Mesothelial cell of epicardium (in vitro differentiated cells): ENCODE data around the gene PGRMC1. TPM values are rescaled to one million over a fixed set of nuclear protein-coding genes. Genes with fewer than 3 reads are reported as not detected.
"Not testable (repeated sequence)": the region's sequence is repeated elsewhere in the genome, so short reads cannot be mapped to it uniquely, and the experiment has no call there.

ENCODE experiments used
- DNase-seq, 2 experiments: peaks; one replicate each; pipeline ENCODE4 v3.0.0; 2021; ENCODE audit warnings: low spot score in 2 of 2; ENCODE audit not compliant: unreplicated experiment in 2 of 2
- H3K27ac Mint-ChIP-seq: 2 replicates; pipeline ENCODE4 v1.8.0; 2021; ENCODE audit warnings: mixed read lengths
- H3K27me3 Mint-ChIP-seq: 2 replicates; pipeline ENCODE4 v1.8.0; 2021; ENCODE audit warnings: low read depth, mixed read lengths
- H3K36me3 Mint-ChIP-seq: 2 replicates; pipeline ENCODE4 v1.8.0; 2021; ENCODE audit warnings: mixed read lengths
- H3K4me1 Mint-ChIP-seq: 2 replicates; pipeline ENCODE4 v1.8.0; 2021; ENCODE audit warnings: mixed read lengths
- H3K4me3 Mint-ChIP-seq: 2 replicates; pipeline ENCODE4 v1.8.0; 2021; ENCODE audit warnings: mild to moderate bottlenecking, moderate library complexity, mixed read lengths
- H3K9me3 Mint-ChIP-seq: 2 replicates; pipeline ENCODE4 v1.8.0; 2021; ENCODE audit warnings: mixed read lengths
- total RNA-seq: library from RNA; stranded (reverse); gene quantifications from 3 replicates; pipeline ENCODE4 v1.2.1, GENCODE V29; 2021
- TF ChIP-seq, protein P1 (sequence below): fragments of 200-600 bp; sonication (generic); IDR thresholded peaks from one replicate; pipeline ENCODE4 v1.5.0; 2021; ENCODE audit warnings: antibody characterized with exemption; ENCODE audit not compliant: unreplicated experiment

Gene PGRMC1
- total RNA-seq, 1 donor from 2014 or later, result 137 TPM

DNA sequence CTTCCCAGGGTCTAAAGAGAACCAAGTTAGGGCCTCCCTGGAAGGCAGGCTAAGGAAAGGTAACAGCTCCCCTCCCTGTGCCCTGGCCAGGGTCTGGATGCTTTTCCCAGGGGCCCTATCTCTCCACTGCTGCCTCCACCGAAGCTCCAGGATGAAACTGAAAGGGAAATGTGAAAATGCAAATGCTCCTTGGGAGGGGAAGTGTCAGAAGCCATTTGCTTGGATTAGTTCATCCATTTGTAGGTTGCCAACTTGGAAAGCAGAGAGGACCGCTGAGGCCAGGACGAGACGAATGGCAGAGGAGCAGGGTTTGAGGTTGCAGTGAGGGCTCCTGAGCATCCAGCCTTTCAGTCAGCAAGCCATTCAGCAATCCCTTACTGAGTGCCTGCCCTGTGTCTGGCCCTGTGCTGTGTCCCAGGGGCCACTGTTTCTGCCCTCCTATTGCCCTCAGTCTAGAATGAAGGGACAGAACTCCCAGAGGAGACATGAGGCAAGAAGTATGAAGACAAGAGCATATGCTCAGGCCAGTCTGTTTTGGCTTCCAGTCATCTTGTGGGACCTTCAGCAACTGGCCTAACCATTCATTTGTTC is 45.9 kb upstream of the PGRMC1 start:
- H3K9me3 Mint-ChIP-seq, result peaks cover 25% of the 10 kb centered on the region

DNA sequence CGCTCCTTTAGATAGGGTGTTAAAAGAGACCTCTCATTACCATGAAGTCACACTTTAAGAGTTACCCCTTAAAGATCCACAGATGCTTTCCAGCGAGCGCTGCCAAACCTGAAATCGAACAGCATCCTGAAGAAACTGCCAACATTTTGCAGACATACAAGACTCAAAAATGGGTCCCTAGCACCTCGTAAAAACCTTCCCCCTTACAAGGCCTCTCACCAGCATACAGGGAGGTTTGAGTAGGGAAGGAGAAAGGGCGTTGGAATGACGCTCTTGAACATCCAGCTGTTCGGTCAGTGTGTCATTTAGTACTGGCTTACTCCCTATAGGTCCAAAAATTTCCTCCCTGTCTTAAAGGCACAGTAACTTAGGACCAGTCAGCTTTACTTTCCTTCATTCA is 45.3 kb upstream of the PGRMC1 start:
- TF ChIP-seq, protein P1, sequence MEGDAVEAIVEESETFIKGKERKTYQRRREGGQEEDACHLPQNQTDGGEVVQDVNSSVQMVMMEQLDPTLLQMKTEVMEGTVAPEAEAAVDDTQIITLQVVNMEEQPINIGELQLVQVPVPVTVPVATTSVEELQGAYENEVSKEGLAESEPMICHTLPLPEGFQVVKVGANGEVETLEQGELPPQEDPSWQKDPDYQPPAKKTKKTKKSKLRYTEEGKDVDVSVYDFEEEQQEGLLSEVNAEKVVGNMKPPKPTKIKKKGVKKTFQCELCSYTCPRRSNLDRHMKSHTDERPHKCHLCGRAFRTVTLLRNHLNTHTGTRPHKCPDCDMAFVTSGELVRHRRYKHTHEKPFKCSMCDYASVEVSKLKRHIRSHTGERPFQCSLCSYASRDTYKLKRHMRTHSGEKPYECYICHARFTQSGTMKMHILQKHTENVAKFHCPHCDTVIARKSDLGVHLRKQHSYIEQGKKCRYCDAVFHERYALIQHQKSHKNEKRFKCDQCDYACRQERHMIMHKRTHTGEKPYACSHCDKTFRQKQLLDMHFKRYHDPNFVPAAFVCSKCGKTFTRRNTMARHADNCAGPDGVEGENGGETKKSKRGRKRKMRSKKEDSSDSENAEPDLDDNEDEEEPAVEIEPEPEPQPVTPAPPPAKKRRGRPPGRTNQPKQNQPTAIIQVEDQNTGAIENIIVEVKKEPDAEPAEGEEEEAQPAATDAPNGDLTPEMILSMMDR, result no peak
- H3K4me1 Mint-ChIP-seq, result peaks cover 4% of the 10 kb centered on the region
- H3K27ac Mint-ChIP-seq, result no peak overlapping the region
- no peak overlapping the region for H3K4me3 Mint-ChIP-seq
- H3K27me3 Mint-ChIP-seq, result no peaks in the 10 kb centered on the region
- H3K9me3 Mint-ChIP-seq, result peaks cover 22% of the 10 kb centered on the region
- DNase-seq, result no peak
- H3K36me3 Mint-ChIP-seq, result no peaks in the 10 kb centered on the region

More for the DNA sequence above, 45.9 kb upstream of the PGRMC1 start:
- H3K27ac Mint-ChIP-seq, result no peak overlapping the region
- TF ChIP-seq, protein P1, result no peak
- H3K4me3 Mint-ChIP-seq, result no peak overlapping the region
- H3K36me3 Mint-ChIP-seq, result no peaks in the 10 kb centered on the region
- peaks cover 4% of the 10 kb centered on the region for H3K4me1 Mint-ChIP-seq
- no peak for DNase-seq
- no peaks in the 10 kb centered on the region for H3K27me3 Mint-ChIP-seq

DNA sequence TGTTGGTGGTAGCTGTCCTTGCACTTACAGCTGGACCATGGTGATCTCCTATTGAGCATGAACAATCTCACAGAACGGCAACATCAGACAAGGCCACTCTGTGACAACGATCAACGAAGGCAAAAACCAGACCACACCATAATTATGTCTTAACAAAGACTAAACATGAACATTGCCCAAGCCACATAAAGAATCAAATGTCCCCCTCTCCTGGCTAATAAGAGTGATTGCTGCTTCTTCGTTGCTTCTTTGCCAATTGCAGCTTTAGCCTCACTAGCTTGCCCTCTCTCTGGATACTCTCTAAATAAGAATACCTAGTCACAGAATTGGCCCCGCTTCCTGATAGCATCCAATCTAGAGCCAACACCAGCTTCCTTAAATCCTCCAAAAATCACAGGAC is 41.5 kb upstream of the PGRMC1 start:
- TF ChIP-seq, protein P1, result no peak
- H3K4me1 Mint-ChIP-seq, result no peaks in the 10 kb centered on the region
- no peak for DNase-seq
- no peaks in the 10 kb centered on the region for H3K36me3 Mint-ChIP-seq
- H3K4me3 Mint-ChIP-seq, result no peak overlapping the region
- H3K27me3 Mint-ChIP-seq, result no peaks in the 10 kb centered on the region
- no peak overlapping the region for H3K27ac Mint-ChIP-seq
- peaks cover 29% of the 10 kb centered on the region for H3K9me3 Mint-ChIP-seq

DNA sequence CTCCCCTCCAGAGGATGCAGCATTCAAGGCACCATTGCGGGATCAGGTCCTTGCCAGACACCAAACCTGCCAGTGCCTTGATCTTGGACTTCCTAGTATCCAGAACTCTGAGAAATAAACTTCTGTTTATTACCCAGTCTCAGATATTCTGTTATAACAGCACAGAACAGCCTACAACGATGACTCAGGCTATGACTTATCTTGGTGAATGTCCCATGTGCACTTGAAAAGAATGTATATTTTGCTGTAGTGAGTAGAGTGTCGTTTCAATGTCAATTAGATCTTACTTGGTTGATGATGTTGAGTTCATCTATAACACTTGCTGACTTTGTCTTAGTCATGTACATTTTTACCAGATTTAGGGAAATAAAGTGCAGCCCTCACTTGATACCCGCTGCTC is 34.5 kb upstream of the PGRMC1 start:
- Mint-ChIP-seq H3K27ac (no peak overlapping the region), H3K4me3 (no peak overlapping the region), H3K27me3 (no peaks in the 10 kb centered on the region), H3K4me1 (no peaks in the 10 kb centered on the region), H3K9me3 (peaks cover 38% of the 10 kb centered on the region), H3K36me3 (no peaks in the 10 kb centered on the region)
- TF ChIP-seq, protein P1, result no peak
- no peak for DNase-seq

DNA sequence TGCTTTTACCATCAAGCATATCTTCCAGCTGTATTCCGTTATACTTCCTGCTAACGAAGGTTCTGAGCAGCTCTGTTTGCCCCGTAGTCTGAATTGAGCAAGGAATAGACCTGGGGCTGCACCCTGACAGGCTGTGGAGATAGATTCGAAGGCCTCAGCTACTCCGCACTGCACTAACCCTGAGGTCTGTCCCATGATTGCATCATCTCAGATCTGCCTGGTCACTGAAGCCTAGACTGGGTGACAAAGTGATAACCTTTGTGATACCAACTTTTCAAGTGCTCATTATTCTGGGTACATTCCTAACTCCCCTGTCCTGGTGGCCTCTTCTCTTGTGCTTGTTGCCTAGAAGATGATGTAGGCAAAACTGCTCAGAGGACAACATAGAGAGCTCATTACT is 29.9 kb upstream of the PGRMC1 start:
- TF ChIP-seq, protein P1, result no peak
- no peaks in the 10 kb centered on the region for H3K4me1 Mint-ChIP-seq
- DNase-seq, result no peak
- peaks cover 32% of the 10 kb centered on the region for H3K9me3 Mint-ChIP-seq
- H3K4me3 Mint-ChIP-seq, result no peak overlapping the region
- peaks cover 3% of the 10 kb centered on the region for H3K36me3 Mint-ChIP-seq
- H3K27ac Mint-ChIP-seq, result no peak overlapping the region
- H3K27me3 Mint-ChIP-seq, result no peaks in the 10 kb centered on the region

DNA sequence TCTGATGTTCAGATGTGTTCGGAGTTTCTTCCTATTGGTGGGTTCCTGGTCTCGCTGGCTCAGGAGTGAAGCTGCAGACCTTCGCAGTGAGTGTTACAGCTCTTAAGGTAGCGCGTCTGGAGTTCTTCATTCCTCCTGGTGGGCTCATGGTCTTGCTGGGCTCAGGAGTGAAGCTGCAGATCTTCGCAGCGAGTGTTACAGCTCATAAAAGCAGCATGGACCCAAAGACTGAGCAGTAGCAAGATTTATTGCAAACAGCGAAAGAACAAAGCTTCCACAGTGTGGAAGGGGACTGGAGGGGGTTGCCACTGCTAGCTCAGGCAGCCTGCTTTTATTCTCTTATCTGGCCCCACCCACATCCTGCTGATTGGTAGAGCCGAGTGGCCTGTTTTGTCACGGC is 28.6 kb upstream of the PGRMC1 start:
- H3K27ac Mint-ChIP-seq, DNase-seq, H3K4me1 Mint-ChIP-seq, H3K27me3 Mint-ChIP-seq, H3K4me3 Mint-ChIP-seq, H3K36me3 Mint-ChIP-seq: not testable (repeated sequence)
- peaks cover 26% of the 10 kb centered on the region for H3K9me3 Mint-ChIP-seq
